DMS79 treated with DMSO at 0.1 percent for 48 hours (cell line): Measurements from ENCODE around the gene TMC2.

Experiments used
- DNase-seq: peaks from one replicate; lab custom pipeline; 2025; lab: John Stamatoyannopoulos, UW

The TMC2 gene

DNA sequence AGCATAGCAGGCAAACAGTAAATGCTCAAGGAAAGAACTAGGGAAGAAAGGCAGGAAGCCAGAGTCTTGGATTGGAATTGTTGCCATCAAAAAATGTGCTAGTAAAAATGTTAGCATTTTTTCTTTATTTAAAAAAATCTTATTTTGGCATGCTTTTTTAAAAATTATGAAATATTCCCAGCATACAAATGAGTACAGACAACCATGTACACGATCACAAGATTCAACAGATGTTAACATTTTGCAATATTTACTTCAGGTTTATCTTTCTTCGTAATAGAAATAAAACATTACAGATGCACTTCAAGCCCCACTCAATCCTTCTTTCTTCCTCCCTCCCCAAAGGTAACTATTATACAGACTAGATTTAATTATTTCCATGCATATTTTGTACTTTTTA lies 88.7 kb downstream of the TMC2 start:
- no peak for DNase-seq

DNA sequence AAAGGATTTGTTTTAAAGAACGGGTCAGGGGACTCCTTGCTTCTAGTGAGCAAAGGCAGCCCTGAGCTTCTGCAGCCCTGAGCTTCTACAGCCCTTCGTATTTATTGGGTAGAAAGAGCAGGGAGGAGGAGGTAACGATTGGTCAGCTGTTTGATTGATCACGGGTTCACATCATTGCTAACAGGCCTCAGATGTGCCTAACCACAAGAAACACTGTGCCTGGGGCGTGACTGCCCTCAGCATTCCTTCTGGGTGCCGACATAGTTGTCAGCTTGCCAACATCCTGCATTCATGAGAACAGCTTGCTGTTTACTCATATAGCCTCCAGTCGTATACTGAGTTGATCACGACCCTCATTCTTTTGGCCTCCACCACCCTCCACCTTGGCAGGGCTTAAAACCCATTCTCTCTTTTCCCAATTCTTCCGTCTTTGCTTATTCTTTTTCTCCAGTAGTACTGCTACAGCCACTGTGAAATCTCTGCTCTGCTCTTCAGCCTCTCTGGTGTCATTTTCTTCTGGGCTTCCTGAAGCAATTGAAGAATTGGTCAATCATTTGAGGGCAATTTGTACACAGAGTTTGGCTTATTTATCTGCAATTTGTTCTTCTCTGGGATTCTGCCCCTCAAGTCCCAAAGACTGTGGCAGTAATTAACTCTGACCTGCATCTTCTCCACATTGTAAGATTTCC lies 90.6 kb downstream of the TMC2 start:
- no peak for DNase-seq

DNA sequence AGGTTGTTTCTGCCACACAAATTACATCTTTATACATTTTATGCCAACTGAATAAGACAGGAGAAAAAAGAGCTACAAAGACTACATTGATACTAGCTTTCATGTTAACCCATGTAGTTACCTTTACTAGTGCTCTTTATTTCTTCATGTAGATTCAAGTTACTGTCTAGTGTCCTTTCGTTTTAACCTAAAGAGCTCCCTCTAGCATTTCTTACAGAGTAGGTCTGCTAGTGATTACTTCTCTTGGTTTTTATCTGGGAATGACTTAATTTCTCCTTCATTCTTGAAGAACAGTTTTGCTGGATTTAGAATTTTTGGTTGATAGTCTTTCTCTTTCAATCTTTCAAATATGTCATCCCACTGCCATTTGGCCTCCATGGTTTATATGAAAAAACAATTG lies 94.9 kb downstream of the TMC2 start:
- DNase-seq = no peak

DNA sequence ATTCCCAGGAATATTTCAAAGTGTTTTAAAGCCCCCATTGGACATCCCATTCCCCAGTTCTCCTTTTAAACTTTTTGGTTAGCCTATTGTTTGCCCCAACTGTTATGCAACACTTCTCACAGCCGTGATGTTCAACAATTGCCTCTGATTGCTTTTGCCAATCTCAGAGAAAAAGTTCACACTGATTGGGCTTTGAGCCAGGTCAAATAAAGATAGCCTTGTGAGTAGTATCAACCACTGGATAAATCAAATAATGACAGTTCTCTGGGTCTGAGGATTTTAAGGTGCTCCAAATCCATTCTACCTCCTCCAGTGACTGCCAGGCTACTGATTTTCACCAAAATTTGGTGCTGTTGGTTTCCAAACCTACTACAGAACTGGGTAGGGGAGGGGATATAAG lies 97.0 kb downstream of the TMC2 start:
- DNase-seq = no peak

DNA sequence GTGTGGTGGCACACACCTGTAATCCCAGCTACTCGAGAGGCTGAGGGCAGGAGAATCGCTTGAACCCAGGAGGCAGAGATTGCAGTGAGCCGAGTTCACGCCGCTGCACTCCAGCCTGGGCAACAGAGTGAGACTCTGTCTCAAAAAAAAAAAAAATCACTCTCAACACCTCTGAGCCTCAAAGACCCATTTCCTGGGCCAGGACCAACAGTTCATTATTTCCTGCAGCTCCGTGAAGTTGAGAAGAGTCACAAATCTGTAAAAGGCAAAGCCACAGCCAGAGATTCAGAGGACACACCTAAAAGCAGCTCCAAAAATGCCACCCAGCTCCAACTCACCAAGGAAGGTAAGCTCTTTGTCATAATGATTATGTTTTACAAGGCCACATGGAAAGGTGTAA lies 100.9 kb downstream of the TMC2 start:
- no peak for DNase-seq

DNA sequence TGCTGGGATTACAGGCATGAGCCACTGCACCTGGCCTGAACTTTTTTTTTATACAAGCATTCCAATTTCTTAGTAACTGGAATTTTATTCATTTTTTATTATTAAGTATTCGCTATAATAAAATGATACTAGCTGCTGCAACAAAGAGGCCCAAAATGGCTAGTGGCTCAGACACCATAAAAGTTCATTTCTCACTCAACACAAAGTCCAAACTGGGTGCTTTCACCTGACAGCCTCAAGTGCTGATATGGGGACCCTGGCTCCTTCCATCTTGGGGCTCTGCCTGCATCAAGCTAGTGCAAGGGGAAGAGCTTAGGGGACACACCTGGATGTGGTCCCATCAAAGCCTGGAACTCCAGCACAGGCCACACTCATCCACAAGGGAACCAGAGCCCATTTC lies 103.9 kb downstream of the TMC2 start:
- DNase-seq = no peak

DNA sequence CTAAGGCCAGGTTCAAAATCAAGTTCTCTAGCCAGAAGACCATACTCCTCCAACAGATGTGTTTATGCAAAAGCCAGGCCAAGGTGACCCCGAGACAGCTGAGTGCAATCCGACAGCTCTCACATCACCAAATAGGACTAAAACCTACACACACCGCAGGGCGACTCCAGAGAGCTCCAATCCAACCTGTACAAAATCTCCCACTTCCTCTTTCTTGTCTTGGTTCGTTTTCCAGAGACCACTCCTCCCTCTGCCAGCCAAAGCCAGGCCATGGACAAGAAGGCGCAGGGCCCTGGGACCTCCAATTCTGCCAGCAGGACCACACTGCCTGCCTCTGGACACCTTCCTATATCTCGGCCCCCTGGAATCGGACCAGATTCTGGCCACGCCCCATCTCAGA lies 104.5 kb downstream of the TMC2 start:
- no peak for DNase-seq

DNA sequence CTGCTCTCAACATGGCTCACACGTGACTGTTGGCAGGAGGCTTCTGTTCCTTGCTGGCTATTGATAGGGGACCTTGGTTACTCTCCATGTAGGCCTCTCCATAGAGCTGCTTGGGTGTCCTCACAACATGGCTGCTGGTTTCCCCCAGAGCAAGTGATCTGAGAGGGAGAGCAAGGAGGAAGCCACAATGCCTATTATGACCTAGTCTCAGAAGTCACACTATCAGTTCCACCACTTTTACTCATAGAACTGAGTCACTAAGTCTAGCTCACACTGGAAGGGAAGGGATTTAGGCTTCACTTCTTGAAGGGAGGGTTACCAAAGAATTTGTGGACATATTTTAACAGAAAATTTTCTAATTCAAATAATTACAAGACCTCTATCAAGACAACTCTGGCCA lies 107.3 kb downstream of the TMC2 start:
- DNase-seq = no peak

DNA sequence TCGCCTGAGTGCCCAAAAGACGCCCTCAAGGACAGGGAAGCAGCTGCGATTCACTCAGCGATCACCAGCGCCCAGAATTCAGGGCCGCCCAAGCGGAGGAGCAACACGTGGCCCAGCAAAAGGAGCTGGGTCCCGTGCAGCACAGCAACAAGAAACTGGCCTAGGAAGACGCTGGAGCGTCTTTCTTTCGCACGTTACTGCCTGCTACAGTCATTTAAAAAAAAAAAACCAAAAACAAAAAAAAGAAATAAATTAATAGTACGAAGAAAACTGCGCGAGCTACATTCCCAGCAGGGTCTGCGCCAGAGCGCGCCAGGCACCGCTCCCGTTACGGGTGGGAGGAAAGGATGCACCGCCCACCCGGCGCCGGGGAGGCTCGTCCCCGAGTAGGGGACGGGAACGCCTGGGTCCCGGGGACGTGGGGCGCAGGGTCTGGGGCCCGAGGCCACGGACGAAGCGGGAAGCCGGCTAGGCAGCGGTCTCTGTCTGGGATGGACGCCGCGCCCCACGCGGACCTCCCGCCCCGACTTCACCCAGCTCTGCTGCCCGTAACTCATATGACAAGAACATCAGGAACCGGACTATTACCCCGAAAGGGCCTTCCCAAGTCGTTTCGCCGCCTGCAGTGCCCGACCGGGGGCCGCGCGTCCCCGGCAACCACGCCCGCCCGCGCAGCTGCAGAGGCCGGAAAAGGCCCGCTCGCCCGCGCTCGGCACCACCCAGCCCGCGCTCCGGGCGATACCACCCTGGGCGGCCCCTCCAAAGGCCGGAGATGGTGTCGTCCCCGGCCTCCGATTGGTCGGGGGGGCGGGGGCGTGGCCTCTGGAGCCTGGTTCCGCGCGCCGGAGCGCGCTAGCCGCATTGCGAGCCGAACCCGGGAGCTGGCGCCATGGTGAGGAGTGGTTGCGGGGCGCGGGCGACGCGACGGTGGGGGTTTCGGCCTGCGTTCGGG lies 115.7 kb downstream of the TMC2 start, which contains the start of gene NOP56:
Gene NOP56 (plus strand): TSS at position 861 of the 952 bp plus-strand sequence. CDS start 29 bp downstream, at position 890.
- peak; percentile 70 for DNase-seq

DNA sequence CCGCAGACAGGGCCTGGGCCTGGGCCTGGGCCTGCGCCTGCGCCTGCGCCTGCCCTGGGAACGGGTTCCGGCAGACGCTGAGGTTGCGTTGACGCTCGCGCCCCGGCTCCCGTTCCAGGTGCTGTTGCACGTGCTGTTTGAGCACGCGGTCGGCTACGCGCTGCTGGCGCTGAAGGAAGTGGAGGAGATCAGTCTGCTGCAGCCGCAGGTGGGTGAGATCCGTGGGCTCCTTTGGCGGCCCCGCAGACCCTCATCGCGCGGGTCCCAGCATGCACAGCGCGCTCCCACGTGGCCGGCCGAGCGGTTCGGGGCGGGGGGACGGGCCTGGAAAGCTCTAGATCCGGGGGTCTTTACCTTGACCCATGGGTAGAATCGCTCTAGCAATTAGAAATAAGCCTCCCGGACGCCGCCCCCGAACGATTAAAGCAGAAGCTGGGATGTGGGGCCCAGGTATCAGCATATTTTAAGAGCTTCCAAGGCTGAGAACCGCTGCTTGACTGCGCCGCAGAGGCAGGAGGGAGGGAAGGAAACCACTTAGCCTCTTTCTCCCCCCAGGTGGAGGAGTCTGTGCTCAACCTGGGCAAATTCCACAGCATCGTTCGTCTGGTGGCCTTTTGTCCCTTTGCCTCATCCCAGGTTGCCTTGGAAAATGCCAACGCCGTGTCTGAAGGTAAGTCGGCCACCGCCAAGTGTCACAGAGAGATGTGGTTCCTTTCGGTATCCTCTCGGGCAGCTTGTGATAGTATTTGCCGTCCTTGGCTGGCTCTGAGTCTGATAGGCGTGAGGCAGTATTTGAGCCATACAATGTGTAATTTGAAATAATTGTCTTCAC lies 116.6 kb downstream of the TMC2 start:
- DNase-seq = peak; percentile 36

DNA sequence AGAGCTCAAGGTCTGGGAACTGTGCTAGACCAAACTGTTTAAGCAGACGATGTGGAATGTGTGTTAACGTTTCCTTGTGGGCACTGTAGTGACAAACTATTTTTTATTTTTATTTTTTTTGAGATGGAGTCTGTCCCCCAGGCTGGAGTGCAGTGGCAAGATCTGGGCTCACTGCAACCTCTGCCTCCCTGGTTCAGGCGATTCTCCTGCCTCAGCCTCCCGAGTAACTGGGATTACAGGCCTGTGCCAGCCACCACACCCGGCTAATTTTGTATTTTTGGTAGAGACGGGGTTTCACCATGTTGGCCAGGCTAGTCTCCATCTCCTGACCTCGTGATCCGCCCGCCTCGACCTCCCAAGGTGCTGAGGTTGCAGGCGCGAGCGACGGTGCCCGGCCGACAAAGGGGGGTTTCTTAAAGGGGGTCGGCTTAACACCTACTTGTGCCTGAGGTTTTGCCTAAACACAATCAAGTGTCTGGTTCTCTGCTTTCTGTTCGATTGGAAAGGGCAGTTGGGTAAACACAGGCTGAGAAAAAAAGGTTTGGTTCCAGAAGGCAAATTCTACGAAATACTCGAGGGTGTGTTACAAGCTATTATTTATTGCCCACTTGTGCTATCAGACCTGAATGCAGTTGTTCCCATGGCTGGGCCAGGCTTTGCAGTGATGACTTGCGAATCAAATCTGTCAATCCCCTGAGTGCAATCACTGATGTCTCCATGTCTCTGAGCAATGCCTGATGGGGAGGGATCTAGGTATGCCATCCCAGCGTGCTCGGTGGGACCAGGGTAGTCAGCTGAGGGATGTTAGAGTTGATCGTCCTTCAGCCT lies 117.4 kb downstream of the TMC2 start:
- DNase-seq = no peak

DNA sequence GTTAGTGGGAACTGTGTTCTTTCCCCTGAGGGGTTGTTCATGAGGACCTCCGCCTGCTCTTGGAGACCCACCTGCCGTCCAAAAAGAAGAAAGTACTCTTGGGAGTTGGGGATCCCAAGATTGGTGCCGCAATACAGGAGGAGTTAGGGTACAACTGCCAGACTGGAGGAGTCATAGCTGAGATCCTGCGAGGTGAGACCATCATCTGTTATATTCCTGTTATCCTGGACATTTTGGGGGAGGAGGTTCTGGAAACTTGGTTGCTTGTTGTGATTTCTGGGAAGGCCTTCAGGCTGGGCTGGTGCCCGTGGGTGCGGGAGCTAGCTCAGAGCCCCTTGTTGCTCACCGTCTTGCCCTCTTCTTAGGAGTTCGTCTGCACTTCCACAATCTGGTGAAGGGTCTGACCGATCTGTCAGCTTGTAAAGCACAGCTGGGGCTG lies 118.0 kb downstream of the TMC2 start:
- no peak for DNase-seq

DNA sequence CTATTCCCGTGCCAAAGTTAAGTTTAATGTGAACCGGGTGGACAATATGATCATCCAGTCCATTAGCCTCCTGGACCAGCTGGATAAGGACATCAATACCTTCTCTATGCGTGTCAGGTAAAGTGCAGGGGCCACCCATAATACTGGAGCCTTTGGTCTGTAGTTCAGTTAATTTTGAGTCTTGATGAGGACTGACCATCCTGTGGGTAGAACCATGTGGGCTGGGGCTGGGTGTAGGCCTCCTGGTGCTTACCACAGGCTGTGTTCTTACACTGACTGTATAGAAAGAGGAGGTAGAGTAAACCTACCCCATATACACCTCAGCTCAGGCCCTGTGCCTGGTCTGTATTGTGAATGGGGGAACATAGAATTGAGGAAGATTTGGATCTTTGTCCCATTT lies 118.5 kb downstream of the TMC2 start:
- no peak for DNase-seq

DNA sequence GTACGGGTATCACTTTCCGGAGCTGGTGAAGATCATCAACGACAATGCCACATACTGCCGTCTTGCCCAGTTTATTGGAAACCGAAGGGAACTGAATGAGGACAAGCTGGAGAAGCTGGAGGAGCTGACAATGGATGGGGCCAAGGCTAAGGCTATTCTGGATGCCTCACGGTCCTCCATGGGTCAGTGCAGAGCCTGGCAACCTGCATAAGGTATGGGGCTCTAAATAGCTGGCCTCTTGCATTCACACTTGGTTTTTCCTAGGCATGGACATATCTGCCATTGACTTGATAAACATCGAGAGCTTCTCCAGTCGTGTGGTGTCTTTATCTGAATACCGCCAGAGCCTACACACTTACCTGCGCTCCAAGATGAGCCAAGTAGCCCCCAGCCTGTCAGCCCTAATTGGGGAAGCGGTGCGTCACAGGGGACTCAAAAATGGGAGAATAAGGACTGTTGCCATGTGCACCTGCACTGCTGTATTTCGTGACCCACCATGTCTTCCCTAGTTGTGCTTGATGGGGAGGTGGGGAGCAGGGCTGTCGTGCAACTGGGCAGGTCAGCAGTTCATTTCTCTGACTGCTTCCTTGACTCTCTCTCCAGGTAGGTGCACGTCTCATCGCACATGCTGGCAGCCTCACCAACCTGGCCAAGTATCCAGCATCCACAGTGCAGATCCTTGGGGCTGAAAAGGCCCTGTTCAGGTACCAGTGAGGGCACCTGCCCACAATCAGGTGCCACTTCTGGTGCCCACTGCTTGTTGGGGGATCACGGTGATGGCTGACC lies 119.2 kb downstream of the TMC2 start:
- no peak for DNase-seq

DNA sequence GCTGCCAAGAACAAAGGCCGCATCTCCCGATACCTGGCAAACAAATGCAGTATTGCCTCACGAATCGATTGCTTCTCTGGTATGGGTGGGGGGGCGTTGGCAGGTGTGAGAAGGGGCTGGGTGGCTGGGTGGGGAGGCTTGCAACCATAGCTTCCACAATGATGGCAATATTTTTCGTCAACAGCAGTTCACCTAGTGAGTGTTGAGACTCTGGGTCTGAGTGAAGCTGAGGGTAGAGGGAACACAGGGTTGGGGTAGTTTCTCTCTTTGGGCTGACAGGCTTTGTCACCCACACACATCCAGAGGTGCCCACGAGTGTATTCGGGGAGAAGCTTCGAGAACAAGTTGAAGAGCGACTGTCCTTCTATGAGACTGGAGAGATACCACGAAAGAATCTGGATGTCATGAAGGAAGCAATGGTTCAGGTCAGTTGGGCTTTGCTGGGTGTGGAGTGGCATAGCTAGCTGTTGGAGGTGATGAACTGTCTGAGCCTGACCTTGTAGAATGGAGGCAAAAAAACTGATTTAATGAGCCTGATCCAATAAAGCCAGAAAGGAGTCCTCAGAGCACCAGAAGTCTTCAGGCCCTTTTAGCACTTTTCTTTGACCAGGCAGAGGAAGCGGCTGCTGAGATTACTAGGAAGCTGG lies 120.2 kb downstream of the TMC2 start:
- DNase-seq = no peak

DNA sequence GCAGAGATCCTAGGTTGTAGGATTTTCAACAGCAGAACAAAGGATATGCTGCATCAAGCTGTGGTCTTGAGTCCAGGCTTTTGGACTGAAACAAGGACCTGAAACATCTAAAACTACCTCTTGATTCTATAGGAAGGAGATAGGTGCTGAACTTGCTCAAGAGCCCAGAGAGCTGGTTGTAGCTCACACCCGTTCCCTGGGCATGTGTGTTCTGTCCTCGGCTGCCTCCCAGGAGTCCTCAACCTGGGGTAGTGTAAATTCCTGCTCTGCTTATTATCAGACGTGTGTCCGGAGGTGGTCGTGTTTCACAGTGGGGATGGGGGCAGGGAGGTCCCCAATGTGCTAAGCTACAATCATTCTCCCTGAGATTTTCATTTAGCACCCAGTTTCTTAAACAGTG lies 120.9 kb downstream of the TMC2 start:
- no peak for DNase-seq

DNA sequence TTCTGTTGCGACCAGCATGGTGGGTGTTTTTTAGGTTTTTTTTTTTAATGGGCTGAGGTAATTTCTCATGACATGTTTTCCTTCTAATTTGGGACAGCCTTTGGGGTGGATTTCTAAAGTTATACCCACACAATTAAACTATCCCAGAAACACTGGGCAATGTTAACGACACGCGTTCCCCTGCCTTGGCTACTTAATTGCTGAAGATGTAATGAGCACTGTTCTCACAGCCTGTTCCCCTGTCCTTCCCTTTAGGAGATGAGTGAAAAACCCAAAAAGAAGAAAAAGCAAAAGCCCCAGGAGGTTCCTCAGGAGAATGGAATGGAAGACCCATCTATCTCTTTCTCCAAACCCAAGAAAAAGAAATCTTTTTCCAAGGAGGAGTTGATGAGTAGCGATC lies 121.3 kb downstream of the TMC2 start:
- no peak for DNase-seq

DNA sequence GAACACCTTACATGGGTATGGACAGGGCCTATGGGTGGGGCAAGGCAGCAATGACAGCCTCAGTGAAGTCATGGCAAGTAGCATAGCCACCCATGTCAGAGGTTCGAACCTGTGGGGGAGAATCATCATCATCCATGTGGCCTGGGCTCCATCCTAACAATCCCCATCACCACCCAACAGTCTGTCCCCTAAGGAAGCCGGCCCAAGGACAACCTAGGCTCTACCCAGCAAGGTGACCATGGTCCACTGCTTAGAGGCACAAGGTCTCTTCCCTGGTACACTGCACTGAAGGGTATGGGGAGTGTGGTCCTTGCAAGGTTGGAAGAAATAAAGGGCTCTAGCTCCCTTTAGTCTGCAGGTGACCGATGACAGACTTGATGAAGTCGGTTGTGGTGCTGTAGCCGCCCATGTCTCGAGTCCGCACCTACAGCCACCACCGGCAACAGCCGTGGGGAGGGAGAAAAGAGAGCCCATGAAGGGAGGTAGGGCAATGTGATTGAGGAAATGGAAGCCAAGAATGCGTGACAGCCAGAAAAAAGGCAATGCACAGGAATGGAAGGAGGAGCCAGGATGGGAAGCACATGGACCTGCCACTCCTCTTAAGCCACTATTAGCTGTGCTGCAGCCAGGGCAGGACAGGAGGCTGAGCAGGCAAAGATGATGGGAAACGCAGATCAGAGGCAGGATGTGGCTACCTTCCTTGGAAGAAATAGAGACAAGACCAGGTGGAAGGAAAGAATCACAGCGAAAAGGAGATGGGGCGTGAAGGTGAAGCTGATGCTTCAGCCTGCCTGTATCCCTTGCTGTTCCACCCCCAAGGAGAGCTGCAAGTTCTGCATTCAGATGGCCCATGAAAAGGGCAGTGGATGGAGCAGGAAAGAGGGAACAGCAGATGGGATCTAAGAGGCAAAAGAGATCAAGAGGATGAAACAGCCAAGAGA lies 122.3 kb downstream of the TMC2 start:
- DNase-seq = no peak

DNA sequence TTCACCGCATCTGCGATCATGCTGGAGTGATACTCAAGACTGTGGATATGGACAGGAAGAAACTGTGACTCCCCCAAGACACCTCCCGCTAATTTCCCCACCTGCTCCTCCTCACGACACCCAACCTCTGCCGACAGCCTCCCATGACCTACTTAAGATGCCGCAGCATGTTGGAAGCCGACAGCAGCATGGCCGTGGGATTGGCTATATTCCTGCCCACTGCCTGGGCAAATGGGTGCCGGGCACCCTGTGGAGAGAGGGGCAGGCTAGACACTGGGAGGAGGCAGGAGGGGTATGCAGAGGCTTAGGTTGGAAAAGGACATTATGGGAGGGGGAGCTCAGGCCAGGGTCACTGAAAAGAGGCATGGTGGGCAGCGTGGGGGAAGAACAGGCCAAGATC lies 123.2 kb downstream of the TMC2 start:
- no peak for DNase-seq
